ENCODE data around the gene NTHL1. TPM values are rescaled to one million over a fixed set of nuclear protein-coding genes. Genes with fewer than 3 reads are reported as not detected.

The NTHL1 gene
- total RNA-seq, 1 donor from 2014 or later, result 12.6 TPM

GRCh38 chr16:2081201-2082084 is 33.8 kb upstream of the NTHL1 start:
- peaks cover 2% of the 10 kb centered on the region for H3K36me3 Mint-ChIP-seq (ENCODE audit: low read depth)
- H3K27ac Mint-ChIP-seq (ENCODE audit: unreplicated experiment), result no peak overlapping the region
- DNase-seq (ENCODE audit: low spot score), result no peak
- H3K27me3 Mint-ChIP-seq (ENCODE audit: low read depth), result no peaks in the 10 kb centered on the region
- no peak overlapping the region for H3K4me3 Mint-ChIP-seq (ENCODE audit: unreplicated experiment)
- H3K4me1 Mint-ChIP-seq (ENCODE audit: low read depth), result no peaks in the 10 kb centered on the region
- no peak for TF ChIP-seq CTCF (IDR thresholded peaks at IDR 0.05)
- no peaks in the 10 kb centered on the region for H3K9me3 Mint-ChIP-seq (ENCODE audit: low read depth)

- no peaks in the 10 kb centered on the region for H3K9me3 Mint-ChIP-seq (ENCODE audit: low read depth)
- no peaks in the 10 kb centered on the region for H3K27me3 Mint-ChIP-seq (ENCODE audit: low read depth)
- H3K4me3 Mint-ChIP-seq (ENCODE audit: unreplicated experiment), result no peak overlapping the region
- TF ChIP-seq CTCF (IDR thresholded peaks at IDR 0.05), result no peak
- no peaks in the 10 kb centered on the region for H3K4me1 Mint-ChIP-seq (ENCODE audit: low read depth)
- no peak overlapping the region for H3K27ac Mint-ChIP-seq (ENCODE audit: unreplicated experiment)
- DNase-seq (ENCODE audit: low spot score), result no peak
- H3K36me3 Mint-ChIP-seq (ENCODE audit: low read depth), result peaks cover 3% of the 10 kb centered on the region
Observed at GRCh38 chr16:2079991-2080390, 32.4 kb upstream of the NTHL1 start.

- Mint-ChIP-seq H3K4me3 (ENCODE audit: unreplicated experiment) (no peak overlapping the region), H3K36me3 (ENCODE audit: low read depth) (peaks cover 8% of the 10 kb centered on the region), H3K27ac (ENCODE audit: unreplicated experiment) (no peak overlapping the region), H3K4me1 (ENCODE audit: low read depth) (no peaks in the 10 kb centered on the region), H3K27me3 (ENCODE audit: low read depth) (no peaks in the 10 kb centered on the region), H3K9me3 (ENCODE audit: low read depth) (no peaks in the 10 kb centered on the region)
- no peak for TF ChIP-seq CTCF (IDR thresholded peaks at IDR 0.05)
- DNase-seq (ENCODE audit: low spot score), result no peak
Observed at GRCh38 chr16:2079311-2079800, 31.7 kb upstream of the NTHL1 start.

GRCh38 chr16:2078691-2079090 is 31.1 kb upstream of the NTHL1 start:
- H3K27ac Mint-ChIP-seq (ENCODE audit: unreplicated experiment), result no peak overlapping the region

GRCh38 chr16:2078096-2078495 is 30.5 kb upstream of the NTHL1 start:
- no peak for DNase-seq (ENCODE audit: low spot score)
- Mint-ChIP-seq H3K27ac (ENCODE audit: unreplicated experiment) (no peak overlapping the region), H3K27me3 (ENCODE audit: low read depth) (no peaks in the 10 kb centered on the region), H3K9me3 (ENCODE audit: low read depth) (no peaks in the 10 kb centered on the region), H3K4me1 (ENCODE audit: low read depth) (no peaks in the 10 kb centered on the region), H3K4me3 (ENCODE audit: unreplicated experiment) (no peak overlapping the region), H3K36me3 (ENCODE audit: low read depth) (peaks cover 12% of the 10 kb centered on the region)
- no peak for TF ChIP-seq CTCF (IDR thresholded peaks at IDR 0.05)

More at GRCh38 chr16:2078691-2079090, 31.1 kb upstream of the NTHL1 start:
- no peaks in the 10 kb centered on the region for H3K9me3 Mint-ChIP-seq (ENCODE audit: low read depth)
- DNase-seq (ENCODE audit: low spot score), result no peak
- no peaks in the 10 kb centered on the region for H3K4me1 Mint-ChIP-seq (ENCODE audit: low read depth)
- no peaks in the 10 kb centered on the region for H3K27me3 Mint-ChIP-seq (ENCODE audit: low read depth)
- no peak for TF ChIP-seq CTCF (IDR thresholded peaks at IDR 0.05)
- H3K4me3 Mint-ChIP-seq (ENCODE audit: unreplicated experiment), result no peak overlapping the region
- peaks cover 9% of the 10 kb centered on the region for H3K36me3 Mint-ChIP-seq (ENCODE audit: low read depth)

Data from chondrocyte (in vitro differentiated cells).